NCI-H526 treated with DMSO at 0.1 percent for 48 hours (cell line): ENCODE measurements around the gene HSPD1.
"Not testable (repeated sequence)": the region's sequence is repeated elsewhere in the genome, so short reads cannot be mapped to it uniquely, and the experiment has no call there.

ENCODE experiments used
- DNase-seq: peaks from one replicate; lab custom pipeline; 2025; lab: John Stamatoyannopoulos, UW

HSPD1 gene

GRCh38 chr2:197496695-197497094 is 2.9 kb downstream of the HSPD1 start:
- no peak for DNase-seq

- DNase-seq: no peak
These were observed 4.1 kb downstream of the HSPD1 start for GRCh38 chr2:197495433-197496134.

- DNase-seq: no peak
These were observed 12.3 kb downstream of the HSPD1 start for GRCh38 chr2:197487385-197487784.

GRCh38 chr2:197486175-197486574 is 13.5 kb downstream of the HSPD1 start:
- no peak for DNase-seq

- DNase-seq: not testable (repeated sequence)
These were observed 15.4 kb downstream of the HSPD1 start for GRCh38 chr2:197484248-197484647.

GRCh38 chr2:197480165-197481036 is 19.2 kb downstream of the HSPD1 start:
- no peak for DNase-seq

- no peak for DNase-seq
These were observed 21.8 kb downstream of the HSPD1 start for GRCh38 chr2:197477797-197478196.

GRCh38 chr2:197472166-197472565 is 27.5 kb downstream of the HSPD1 start:
- no peak for DNase-seq

GRCh38 chr2:197464175-197464574 is 35.5 kb downstream of the HSPD1 start:
- no peak for DNase-seq

- DNase-seq: no peak
These were observed 38.6 kb downstream of the HSPD1 start for GRCh38 chr2:197461057-197461456.

- no peak for DNase-seq
These were observed 39.0 kb downstream of the HSPD1 start for GRCh38 chr2:197460649-197461048.

- DNase-seq: no peak
These were observed 44.2 kb downstream of the HSPD1 start for GRCh38 chr2:197455428-197455827.

GRCh38 chr2:197454923-197455322 is 44.7 kb downstream of the HSPD1 start:
- DNase-seq: no peak

- DNase-seq: no peak
These were observed 45.7 kb downstream of the HSPD1 start for GRCh38 chr2:197453914-197454398.

- DNase-seq: peak; percentile 98
These were observed 46.3 kb downstream of the HSPD1 start, which contains the start of gene COQ10B for GRCh38 chr2:197453123-197453913. Gene COQ10B (plus strand): TSS chr2:197453552. CDS start chr2:197453561, 9 bp downstream.

GRCh38 chr2:197452754-197453122 is 46.9 kb downstream of the HSPD1 start:
- no peak for DNase-seq

- not testable (repeated sequence) for DNase-seq
These were observed 48.7 kb downstream of the HSPD1 start for GRCh38 chr2:197450935-197451358.

- DNase-seq: no peak
These were observed 49.2 kb downstream of the HSPD1 start for GRCh38 chr2:197450465-197450864.

- DNase-seq: no peak
These were observed 52.8 kb downstream of the HSPD1 start for GRCh38 chr2:197446844-197447243.

- DNase-seq: no peak
These were observed 53.9 kb downstream of the HSPD1 start for GRCh38 chr2:197445746-197446145.

- no peak for DNase-seq
These were observed 56.8 kb downstream of the HSPD1 start for GRCh38 chr2:197442857-197443256.

GRCh38 chr2:197437380-197437779 is 62.3 kb downstream of the HSPD1 start:
- no peak for DNase-seq
